Pancreas (tissue), 10 donors: Measurements from ENCODE around the gene B4GALNT4. TPM values are rescaled to one million over a fixed set of nuclear protein-coding genes. Genes with fewer than 3 reads are reported as not detected.

ENCODE experiments used
- ATAC-seq, 4 donors: fragments of 200-7000 bp; cut with Tn5 transposase; one replicate each; pipeline versions ENCODE4 v1.8.0 to v1.9.1; 2020; ENCODE audit warnings: mild to moderate bottlenecking in 4 of 4, moderate library complexity in 4 of 4
- DNase-seq, 6 donors: peaks; one replicate each; pipeline ENCODE4 v3.0.0-alpha.2; 2020
- FAIRE-seq: peaks from 2 replicates; lab custom pipeline; 2012; peaks lifted over from hg19 to GRCh38; lab: Jason Lieb, UNC
- H3K27ac ChIP-seq, 4 donors: fragments of 200-600 bp; sonication (generic); 1 replicate in 3 of 4; 2 replicates in 1 of 4; pipeline versions ENCODE4 v1.5.0 to v1.8.0; 2020
- H3K27me3 ChIP-seq, 4 donors: fragments of 200-600 bp; one replicate each; pipeline ENCODE4 v1.8.0; 2021
- H3K36me3 ChIP-seq, 3 donors: fragments of 200-600 bp; sonication (generic) in 1 of 3; one replicate each; pipeline versions ENCODE4 v1.5.0 to v1.8.0; 2020 to 2021
- H3K4me1 ChIP-seq, 3 donors: fragments of 200-600 bp; one replicate each; pipeline ENCODE4 v1.8.0; 2021
- H3K4me3 ChIP-seq, 4 donors: fragments of 200-600 bp; sonication (generic) in 2 of 4; one replicate each; pipeline versions ENCODE4 v1.5.0 to v1.8.0; 2020 to 2021
- H3K9me3 ChIP-seq, 4 donors: fragments of 200-600 bp; one replicate each; pipeline ENCODE4 v1.8.0; 2021
- WGBS, 2 donors: extraction: QIAGEN DNeasy Blood & Tissue Kit; methylation state at CpG; one replicate each; pipeline ENCODE4 v1.1.7; 2013; 5-methylcytosine and 5-hydroxymethylcytosine counted together
- intact Hi-C, 3 donors: fragments of 100-400 bp; cut with DNase I; formaldehyde crosslinking; loops; one replicate each; pipeline versions ENCODE4 v1.11.1 to v1.14.2; 2022
- polyA plus RNA-seq, 2 donors: library from polyadenylated mRNA; stranded (reverse); fragments of 200-250 nt; gene quantifications; one replicate each; pipeline ENCODE4 v1.2.3, GENCODE V29; 2013
- total RNA-seq, 6 donors: library from RNA; stranded (reverse); fragmentation: NEBNext Ultra II Directional in 4 of 6; extraction: Animal tissue kit (Norgen Biotek cat#: 25700) in 4 of 6; gene quantifications; one replicate each; pipeline versions ENCODE4 v1.2.1 to v1.2.4, GENCODE V29; 2021 to 2023
- TF ChIP-seq, protein P1 (sequence below), 4 donors: fragments of 200-600 bp; sonication (generic) in 3 of 4; IDR thresholded peaks; one replicate each; pipeline versions ENCODE4 v1.5.0 to v1.8.0; 2021; ENCODE audit warnings: antibody characterized with exemption in 4 of 4
- donor health status: healthy with polysubstance abuse.
- donor health status: DM: no; HTN: no; CAD: no; lungs with moderate emphysema.
- donor health status: DM: no; HTN: no; CAD: no.
- donor health status: control.
- donor health status: control.
- donor health status: Bipolar disorder and iron deficiency.
- donor health status: DM: yes; HTN: yes; CAD: no.
- donor health status: DM: no; HTN: no; CAD: no.
- donor health status: DM: no; HTN: no; CAD: no.
- donor health status: DM: yes; HTN: yes; CAD: no.

B4GALNT4 gene
- total and polyA plus RNA-seq, 8 donors: 0.95 to 25.9 (median 2.0) TPM

DNA sequence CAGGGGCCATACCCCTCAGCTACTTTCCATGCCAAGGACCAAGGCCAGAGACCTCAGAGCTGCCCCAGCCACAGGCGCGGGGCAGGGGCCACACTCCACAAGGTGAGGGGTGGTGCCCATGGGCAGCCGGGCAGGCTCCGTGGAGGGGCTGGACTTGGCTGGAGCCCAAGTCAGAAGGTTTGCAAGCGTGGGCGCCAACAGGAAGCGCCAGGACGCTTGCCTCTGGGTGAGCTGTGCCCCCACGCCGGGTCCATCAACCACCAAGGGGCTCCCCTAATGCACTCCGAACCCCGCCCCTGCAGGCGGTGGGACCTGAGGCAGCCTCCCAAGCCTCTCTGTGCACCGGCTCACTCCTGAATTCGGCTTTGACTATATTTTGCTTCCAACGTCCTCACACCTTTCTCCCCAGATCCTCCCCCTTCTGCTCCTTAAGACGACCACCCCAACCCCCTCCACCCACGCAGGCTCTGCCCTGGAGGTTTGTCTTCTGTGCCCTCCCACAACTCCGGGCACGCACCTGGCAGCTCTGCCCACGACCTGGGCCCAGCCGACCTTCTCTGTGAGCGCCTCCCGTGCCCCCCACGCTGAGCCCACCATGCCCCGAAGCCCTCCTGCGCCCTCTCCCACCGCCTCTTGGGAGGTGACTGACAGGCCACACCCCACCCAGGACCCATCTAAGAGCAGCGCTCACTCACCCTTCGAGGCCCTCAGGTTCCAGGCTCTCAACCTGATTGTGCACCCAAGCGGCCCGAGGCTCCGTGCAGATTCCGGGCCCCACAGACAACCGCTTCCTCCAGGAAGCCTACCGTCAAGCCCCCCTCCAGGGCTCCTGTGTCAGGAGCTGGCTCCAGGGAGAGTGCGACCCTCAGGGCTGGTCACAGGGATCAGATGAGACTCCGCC lies 22.1 kb downstream of the B4GALNT4 start:
- Histone ChIP-seq H3K27ac (no peak overlapping the region), H3K9me3 (no peaks in the 10 kb centered on the region), H3K4me3 (no peak overlapping the region), H3K36me3 (no peaks in the 10 kb centered on the region), H3K4me1 (peaks cover 0 to 3% (median 0%) of the 10 kb centered on the region in 3 donors), H3K27me3 (no peaks in the 10 kb centered on the region)
- FAIRE-seq (no peak), DNase-seq (peak in 1 of 6 donors; percentile 43), ATAC-seq (no peak)
- TF ChIP-seq, protein P1, sequence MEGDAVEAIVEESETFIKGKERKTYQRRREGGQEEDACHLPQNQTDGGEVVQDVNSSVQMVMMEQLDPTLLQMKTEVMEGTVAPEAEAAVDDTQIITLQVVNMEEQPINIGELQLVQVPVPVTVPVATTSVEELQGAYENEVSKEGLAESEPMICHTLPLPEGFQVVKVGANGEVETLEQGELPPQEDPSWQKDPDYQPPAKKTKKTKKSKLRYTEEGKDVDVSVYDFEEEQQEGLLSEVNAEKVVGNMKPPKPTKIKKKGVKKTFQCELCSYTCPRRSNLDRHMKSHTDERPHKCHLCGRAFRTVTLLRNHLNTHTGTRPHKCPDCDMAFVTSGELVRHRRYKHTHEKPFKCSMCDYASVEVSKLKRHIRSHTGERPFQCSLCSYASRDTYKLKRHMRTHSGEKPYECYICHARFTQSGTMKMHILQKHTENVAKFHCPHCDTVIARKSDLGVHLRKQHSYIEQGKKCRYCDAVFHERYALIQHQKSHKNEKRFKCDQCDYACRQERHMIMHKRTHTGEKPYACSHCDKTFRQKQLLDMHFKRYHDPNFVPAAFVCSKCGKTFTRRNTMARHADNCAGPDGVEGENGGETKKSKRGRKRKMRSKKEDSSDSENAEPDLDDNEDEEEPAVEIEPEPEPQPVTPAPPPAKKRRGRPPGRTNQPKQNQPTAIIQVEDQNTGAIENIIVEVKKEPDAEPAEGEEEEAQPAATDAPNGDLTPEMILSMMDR (IDR thresholded peaks at IDR 0.05): no peak
- WGBS, 2 donors: 66 to 76% methylated on average over 37 to 38 of the region's 38 CpGs
- intact Hi-C loops: no loop called here

- Histone ChIP-seq H3K4me3 (no peak overlapping the region), H3K36me3 (peaks cover 0 to 4% (median 0%) of the 10 kb centered on the region in 3 donors), H3K27ac (no peak overlapping the region), H3K4me1 (peaks cover 0 to 3% (median 0%) of the 10 kb centered on the region in 3 donors), H3K27me3 (no peaks in the 10 kb centered on the region), H3K9me3 (no peaks in the 10 kb centered on the region)
- DNase-seq (peak in 1 of 6 donors; percentile 37), FAIRE-seq (no peak), ATAC-seq (no peak)
- TF ChIP-seq, protein P1 (IDR thresholded peaks at IDR 0.05): no peak
- intact Hi-C loops: no loop called here
- 88 to 91% methylated on average over 27 to 36 of the region's 36 CpGs for WGBS, 2 donors
Observed at GRCh38 chr11:392102-392777, 22.9 kb downstream of the B4GALNT4 start.

DNA sequence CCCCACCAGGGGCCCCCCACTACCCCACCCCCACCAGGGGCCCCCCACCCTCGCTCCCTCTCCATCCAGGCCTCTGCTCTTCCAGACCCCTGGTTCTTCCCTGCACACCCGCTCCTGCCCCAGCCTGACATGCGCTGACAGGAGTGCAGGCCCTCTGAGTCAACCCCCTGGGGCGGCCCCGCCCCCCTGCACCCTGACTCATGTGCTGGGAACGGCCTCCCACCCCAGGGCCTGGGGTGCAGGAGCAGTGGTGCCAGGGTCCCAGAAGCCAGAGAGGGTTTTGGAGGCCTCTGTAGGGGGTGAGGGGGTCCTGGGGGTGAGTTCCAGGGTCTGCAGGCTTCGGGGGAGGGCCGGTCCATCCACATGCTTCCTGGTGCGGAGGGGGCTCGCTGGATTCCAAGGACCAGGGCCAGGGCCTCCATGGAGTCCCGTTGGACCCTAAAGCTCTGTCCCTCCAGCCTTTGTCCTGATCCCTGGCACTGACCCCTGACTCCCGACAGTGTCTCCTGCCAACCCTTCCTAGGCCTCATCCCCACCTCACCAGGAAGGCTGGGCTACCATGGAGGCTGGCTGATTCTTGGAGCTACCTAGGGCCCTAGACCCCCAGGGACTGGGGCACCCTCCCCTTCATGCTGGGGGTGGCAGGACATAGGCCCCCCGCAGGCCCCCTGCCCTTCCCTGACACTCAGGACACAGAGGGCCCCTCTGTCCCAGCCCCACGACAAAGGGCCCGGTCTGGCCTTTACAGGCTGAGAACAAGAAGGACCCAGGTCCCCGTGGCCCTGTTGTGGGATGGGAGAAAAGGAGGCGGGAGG lies 24.1 kb downstream of the B4GALNT4 start:
- FAIRE-seq (no peak), ATAC-seq (peak in 3 of 4 donors; percentile 2 to 20 (median 6)), DNase-seq (peak in 1 of 6 donors; percentile 60)
- peaks cover 0 to 5% (median 0%) of the 10 kb centered on the region in 3 donors for H3K36me3 ChIP-seq
- TF ChIP-seq, protein P1 (IDR thresholded peaks at IDR 0.05): no peak
- no peaks in the 10 kb centered on the region for H3K9me3 ChIP-seq
- intact Hi-C loops: no loop called here
- H3K4me3 ChIP-seq: peak overlapping the region in 3 of 4 donors; percentile 60 to 77 (median 67)
- H3K27ac ChIP-seq: peak overlapping the region; percentile 63 to 83 (median 72)
- 61 to 68% methylated on average over 16 to 17 of the region's 17 CpGs for WGBS, 2 donors
- H3K27me3 ChIP-seq: no peaks in the 10 kb centered on the region
- peaks cover 0 to 3% (median 0%) of the 10 kb centered on the region in 3 donors for H3K4me1 ChIP-seq

DNA sequence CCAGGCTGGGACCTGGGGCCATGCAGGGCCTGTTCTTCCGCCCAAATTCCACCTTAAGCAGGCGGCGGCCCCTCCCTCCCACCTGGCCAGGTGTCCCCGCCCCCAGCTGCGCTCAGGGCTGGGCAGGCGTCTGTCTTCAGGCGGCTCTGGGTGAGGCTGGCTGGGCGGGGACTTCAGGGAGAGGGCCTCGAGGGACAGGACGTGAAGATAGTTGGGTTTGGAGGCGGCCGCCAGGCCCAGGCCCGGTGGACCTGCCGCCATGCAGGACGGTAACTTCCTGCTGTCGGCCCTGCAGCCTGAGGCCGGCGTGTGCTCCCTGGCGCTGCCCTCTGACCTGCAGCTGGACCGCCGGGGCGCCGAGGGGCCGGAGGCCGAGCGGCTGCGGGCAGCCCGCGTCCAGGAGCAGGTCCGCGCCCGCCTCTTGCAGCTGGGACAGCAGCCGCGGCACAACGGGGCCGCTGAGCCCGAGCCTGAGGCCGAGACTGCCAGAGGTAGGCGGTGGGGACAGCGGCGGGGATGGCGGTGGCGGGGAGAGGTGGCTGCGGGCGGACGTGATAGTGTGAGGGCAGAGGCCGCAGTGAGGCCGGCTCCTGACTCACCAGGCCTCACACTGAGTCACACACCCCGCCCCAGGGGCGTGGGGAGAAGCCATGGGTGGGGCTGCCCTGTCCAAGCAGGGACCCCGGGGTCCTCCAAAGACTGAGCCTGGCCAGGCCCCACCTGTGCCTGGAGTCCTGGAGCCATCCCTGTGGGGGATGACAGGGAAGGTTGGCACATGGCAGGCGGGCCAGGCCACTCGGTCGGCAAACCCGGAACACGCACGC lies 24.9 kb downstream of the B4GALNT4 start, which contains the start of gene PKP3:
PKP3 (plus strand) TSS at position 176 of the 824 bp plus-strand sequence; CDS start at position 260, 84 bp downstream.
- intact Hi-C loops: no loop called here
- DNase-seq: peak; percentile 83 to 96 (median 87)
- no peaks in the 10 kb centered on the region for H3K27me3 ChIP-seq
- H3K4me1 ChIP-seq: peaks cover 0 to 3% (median 0%) of the 10 kb centered on the region in 3 donors
- H3K9me3 ChIP-seq: no peaks in the 10 kb centered on the region
- 22 to 29% methylated on average over 40 to 57 of the region's 57 CpGs for WGBS, 2 donors
- ATAC-seq: peak; percentile 86 to 91 (median 89)
- no peak for FAIRE-seq
- peaks cover 0 to 5% (median 0%) of the 10 kb centered on the region in 3 donors for H3K36me3 ChIP-seq
- TF ChIP-seq, protein P1 (IDR thresholded peaks at IDR 0.05): no peak
- peak within 1 kb of the TSS; percentile 63 to 83 (median 72) for H3K27ac ChIP-seq
- H3K4me3 ChIP-seq: peak within 1 kb of the TSS; percentile 60 to 77 (median 64)
